BE2C (cell line): ENCODE measurements around the gene MAST2.

Experiments used
- DNase-seq: peaks from one replicate; pipeline ENCODE4 v3.0.0-alpha.2; 2020
- H3K27me3 ChIP-seq: fragments of 250-450 bp; sonication (Bioruptor Pico); 2 replicates; pipeline ENCODE4 v1.5.1; 2020; ENCODE audit warnings: mild to moderate bottlenecking
- H3K36me3 ChIP-seq: fragments of 250-450 bp; sonication (Bioruptor Pico); 2 replicates; pipeline ENCODE4 v1.5.1; 2020; ENCODE audit warnings: mild to moderate bottlenecking
- H3K4me1 ChIP-seq: fragments of 250-450 bp; sonication (Bioruptor Pico); 2 replicates; pipeline ENCODE4 v1.5.1; 2020
- H3K4me3 ChIP-seq: 2 replicates; pipeline ENCODE4 v1.5.1; 2011; ENCODE audit warnings: low read depth, low read length
- H3K9me3 ChIP-seq: fragments of 250-450 bp; sonication (Bioruptor Pico); 2 replicates; pipeline ENCODE4 v1.5.1; 2020
- CTCF ChIP-seq: IDR thresholded peaks from 2 replicates; pipeline ENCODE4 v1.5.1; 2012; ENCODE audit warnings: mild to moderate bottlenecking, low read depth, low read length

MAST2 gene

DNA sequence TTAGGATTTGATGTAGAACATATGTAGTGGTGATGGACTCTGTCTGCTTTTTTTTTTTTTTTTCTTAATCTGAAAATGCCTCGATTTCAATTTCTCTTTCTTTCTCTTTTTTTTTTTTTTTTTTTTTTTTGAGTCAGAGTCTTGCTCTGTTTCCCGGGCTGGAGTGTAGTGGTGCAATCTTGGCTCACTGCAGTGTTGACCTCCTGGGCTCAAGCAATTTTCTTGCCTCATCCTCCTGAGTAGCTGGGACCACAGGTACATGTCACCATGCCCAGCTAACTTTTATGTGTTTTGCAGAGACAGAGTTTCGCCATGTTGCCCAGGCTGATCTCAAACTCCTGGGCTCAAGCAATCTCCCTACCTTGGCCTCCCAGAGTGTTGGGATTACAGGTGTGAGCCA is 17.4 kb downstream of the MAST2 start:
- Histone ChIP-seq H3K4me3 (no peak overlapping the region), H3K4me1 (no peaks in the 10 kb centered on the region)

DNA sequence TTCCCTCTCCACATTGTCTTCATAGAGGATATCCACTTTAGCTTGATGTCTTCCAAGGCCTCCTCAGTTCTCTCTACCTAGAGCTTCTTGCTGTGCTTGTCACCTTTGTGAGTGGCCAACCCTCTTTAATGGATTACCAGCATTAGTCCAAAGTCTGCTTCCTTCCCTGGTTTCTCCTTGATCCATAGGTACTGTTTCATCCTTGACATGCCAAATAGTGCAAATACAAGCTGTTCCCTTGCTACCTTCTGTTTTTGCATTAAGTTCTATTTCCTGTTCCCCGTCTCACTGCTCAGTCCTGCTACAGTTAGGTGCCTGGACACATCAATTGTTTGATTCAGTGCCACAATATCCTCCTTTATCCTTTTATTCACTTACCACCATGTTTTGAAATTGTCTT is 19.2 kb downstream of the MAST2 start:
- Histone ChIP-seq H3K9me3 (no peaks in the 10 kb centered on the region), H3K4me3 (no peak overlapping the region), H3K4me1 (no peaks in the 10 kb centered on the region), H3K27me3 (no peaks in the 10 kb centered on the region), H3K36me3 (no peaks in the 10 kb centered on the region)
- DNase-seq, result no peak
- TF ChIP-seq CTCF, result no peak

More for the DNA sequence above, 17.4 kb downstream of the MAST2 start:
- no peak for TF ChIP-seq CTCF
- Histone ChIP-seq H3K9me3 (no peaks in the 10 kb centered on the region), H3K27me3 (no peaks in the 10 kb centered on the region), H3K36me3 (no peaks in the 10 kb centered on the region)
- DNase-seq, result no peak

DNA sequence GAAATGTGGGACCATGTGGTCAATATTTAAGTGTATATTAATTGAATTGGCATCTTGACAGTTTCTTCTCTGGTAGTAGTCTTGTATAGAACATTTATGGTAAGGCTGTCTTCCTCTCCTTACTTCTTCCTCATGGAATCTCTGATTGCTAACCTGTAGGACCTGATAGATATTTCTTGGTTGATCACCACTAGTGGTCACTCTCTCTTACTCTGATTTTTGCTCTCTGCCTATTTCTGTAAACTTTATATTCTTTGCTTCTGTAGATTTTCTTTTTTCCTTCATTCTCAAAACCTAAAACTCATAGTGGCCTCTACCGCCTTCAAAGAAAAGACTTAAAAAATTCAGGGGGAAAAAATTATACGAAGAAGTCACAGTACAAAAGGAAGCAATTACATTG is 21.2 kb downstream of the MAST2 start:
- Histone ChIP-seq H3K27me3 (no peaks in the 10 kb centered on the region), H3K4me1 (no peaks in the 10 kb centered on the region), H3K4me3 (no peak overlapping the region), H3K36me3 (no peaks in the 10 kb centered on the region), H3K9me3 (no peaks in the 10 kb centered on the region)
- no peak for TF ChIP-seq CTCF
- no peak for DNase-seq

DNA sequence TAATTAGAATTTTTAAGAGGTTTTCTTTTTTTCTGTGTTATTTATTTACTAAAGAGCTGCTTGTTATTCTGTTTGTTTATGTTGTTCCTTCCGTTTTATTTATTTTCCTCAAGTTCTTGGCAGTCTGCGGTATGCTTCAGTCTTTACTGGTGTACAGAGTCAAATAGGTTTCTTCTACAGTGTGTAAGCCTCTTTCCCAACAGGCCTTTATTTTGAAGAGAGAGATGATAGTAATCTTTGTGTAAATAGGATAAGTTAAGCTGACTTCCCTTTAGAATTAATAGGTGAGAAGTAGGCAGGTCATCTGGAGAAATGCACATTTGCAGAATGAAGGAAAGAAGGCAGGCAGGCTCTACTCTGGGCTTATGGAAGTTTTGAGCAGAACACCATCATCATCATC is 23.8 kb downstream of the MAST2 start:
- no peak for DNase-seq
- Histone ChIP-seq H3K4me1 (no peaks in the 10 kb centered on the region), H3K36me3 (no peaks in the 10 kb centered on the region), H3K4me3 (no peak overlapping the region), H3K9me3 (no peaks in the 10 kb centered on the region), H3K27me3 (no peaks in the 10 kb centered on the region)
- TF ChIP-seq CTCF, result no peak

DNA sequence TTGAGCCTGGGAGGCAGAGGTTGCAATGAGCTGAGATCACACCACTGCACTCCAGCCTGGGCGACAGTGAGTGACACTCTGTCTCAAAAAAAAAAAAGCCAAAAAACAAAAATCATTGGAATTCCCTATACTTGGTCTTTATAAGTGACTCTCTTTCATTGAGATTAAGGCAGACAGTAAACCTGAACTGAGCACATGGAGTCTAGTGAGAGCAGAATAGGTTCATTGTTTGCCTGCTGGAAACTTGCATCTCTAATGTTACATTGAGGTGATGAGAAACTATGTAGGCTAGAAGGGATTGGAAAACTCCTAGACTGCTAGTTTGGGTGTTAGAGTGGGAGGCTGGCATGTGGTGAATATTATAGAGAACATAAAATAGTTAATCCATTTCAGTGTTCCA is 25.4 kb downstream of the MAST2 start:
- no peaks in the 10 kb centered on the region for H3K4me1 ChIP-seq
- H3K27me3 ChIP-seq, result no peaks in the 10 kb centered on the region
- no peak overlapping the region for H3K4me3 ChIP-seq
- no peak for DNase-seq
- no peaks in the 10 kb centered on the region for H3K36me3 ChIP-seq
- no peak for TF ChIP-seq CTCF
- H3K9me3 ChIP-seq, result no peaks in the 10 kb centered on the region

GRCh38 chr1:45833361-45833760 is 29.9 kb downstream of the MAST2 start:
- no peaks in the 10 kb centered on the region for H3K4me1 ChIP-seq

More at GRCh38 chr1:45833361-45833760, 29.9 kb downstream of the MAST2 start:
- TF ChIP-seq CTCF, result no peak
- no peak overlapping the region for H3K4me3 ChIP-seq
- no peak for DNase-seq
- no peaks in the 10 kb centered on the region for H3K9me3 ChIP-seq
- no peaks in the 10 kb centered on the region for H3K27me3 ChIP-seq
- H3K36me3 ChIP-seq, result no peaks in the 10 kb centered on the region
